ENCODE measurements around the gene ATCAY.

GRCh38 chr19:3857449-3858003 lies 23.0 kb upstream of the ATCAY start:
- TF ChIP-seq CTCF (IDR thresholded peaks at IDR 0.05; ENCODE audit: low read depth, low read length): no peak
- TF ChIP-seq EZH2phosphoT487 (IDR thresholded peaks at IDR 0.05; ENCODE audit: low read depth): no peak

Data from OCI-LY3 (cell line).